Measurements from ENCODE around the gene SMIM5. TPM values are rescaled to one million over a fixed set of nuclear protein-coding genes. Genes with fewer than 3 reads are reported as not detected.

The SMIM5 gene
- total and polyA plus RNA-seq, 2 of the 13 experiments (the other 11 are each of a cell fraction or from before 2014, with no cell fraction given): not detected

DNA sequence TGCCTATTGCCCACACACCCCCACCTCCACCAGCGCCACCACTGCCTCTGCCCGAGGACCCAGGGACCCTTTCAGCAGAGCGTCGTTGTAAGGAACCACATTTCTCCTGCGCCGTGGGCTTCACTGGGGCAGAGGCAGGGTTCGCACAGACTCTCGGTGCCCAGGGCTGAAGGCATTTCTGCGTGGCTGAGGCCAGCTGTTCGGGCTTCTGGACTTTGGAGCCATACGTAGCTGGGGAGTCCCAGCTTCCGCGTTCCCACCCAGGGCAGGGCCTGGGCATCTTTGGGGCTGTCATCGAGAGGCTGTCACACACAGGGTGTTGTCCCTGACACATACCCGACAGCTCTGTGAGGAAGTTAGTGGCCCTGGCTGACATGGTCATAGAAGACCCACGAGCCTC lies 16.0 kb upstream of the SMIM5 start:
- no peak overlapping the region for H3K9ac ChIP-seq (ENCODE audit: insufficient read depth, low read depth, low read length)
- POLR2A ChIA-PET: interaction anchor here (1.1 to 1.8 kb wide), 4 partner anchors 12 to 29 kb away, joined by 3 to 6 read pairs (median 4); partner anchors contain the start of gene SMIM5

More for the DNA sequence above, 16.0 kb upstream of the SMIM5 start:
- DNase-seq (ENCODE audit: low spot score): no peak
- Histone ChIP-seq H3K27me3 (ENCODE audit: control insufficient read depth in 1 of 2, insufficient read depth in 2 of 2, low read length in 2 of 2) (no peaks in the 10 kb centered on the region), H3K79me2 (ENCODE audit: insufficient read depth, low read length) (no peaks in the 10 kb centered on the region), H4K20me1 (ENCODE audit: insufficient read depth, low read length) (no peaks in the 10 kb centered on the region), H2AFZ (ENCODE audit: low read length) (no peak overlapping the region), H3K4me3 (replicated peaks in 1 of 3; ENCODE audit: insufficient read depth in 1 of 3, low read depth in 2 of 3, low read length in 3 of 3) (no peak overlapping the region), H3K4me1 (ENCODE audit: insufficient read depth, low read length) (peaks cover 21% of the 10 kb centered on the region), H3K27ac (ENCODE audit: extremely low read length, insufficient read depth, low read length) (no peak overlapping the region), H3K36me3 (replicated peaks in 1 of 2; ENCODE audit: control insufficient read depth in 1 of 2, insufficient read depth in 2 of 2, low read length in 2 of 2) (no peaks in the 10 kb centered on the region), H3K4me2 (ENCODE audit: low read depth, low read length) (no peak overlapping the region), H3K9me3 (ENCODE audit: low read length) (no peaks in the 10 kb centered on the region)
- in situ Hi-C loops (cut with HindIII; ENCODE audit: extremely low pct_ligation_motif_present, low pct_unique_long_range_greater_than_20kb): loop anchor here (10.0 kb wide), 1 partner anchor 138 kb away; no protein-coding TSS in a partner anchor
- FAIRE-seq: no peak
- no peak for ATAC-seq
- WGBS (ENCODE audit: low lambda C conversion rate): 66% methylated on average over 16 of the region's 16 CpGs
- TF ChIP-seq ELF3 (CRISPR knock-in tag; IDR thresholded peaks at IDR 0.05) (peak; percentile 85), ELF1 (CRISPR knock-in tag; IDR thresholded peaks at IDR 0.05) (peak; percentile 68), IKZF1 (IDR thresholded peaks at IDR 0.05) (no peak), RFXAP (CRISPR knock-in tag; IDR thresholded peaks at IDR 0.05; ENCODE audit: borderline replicate concordance) (no peak), STAG1 (CRISPR knock-in tag; IDR thresholded peaks at IDR 0.05) (no peak), SRF (IDR thresholded peaks at IDR 0.05; ENCODE audit: low read depth, low read length) (no peak), HOXA3 (CRISPR knock-in tag; IDR thresholded peaks at IDR 0.05) (no peak), ZNF317 (CRISPR knock-in tag; IDR thresholded peaks at IDR 0.05) (no peak), MTF1 (CRISPR knock-in tag; IDR thresholded peaks at IDR 0.05) (no peak), YEATS4 (CRISPR knock-in tag; IDR thresholded peaks at IDR 0.05; ENCODE audit: borderline replicate concordance) (no peak), HOXA7 (CRISPR knock-in tag; IDR thresholded peaks at IDR 0.05) (no peak), TEAD3 (CRISPR knock-in tag; optimal IDR thresholded peaks at IDR 0.05; ENCODE audit: borderline replicate concordance) (peak; percentile 78), ARNT (IDR thresholded peaks at IDR 0.05) (no peak), HNRNPL (IDR thresholded peaks at IDR 0.05; ENCODE audit: low read depth, low read length) (peak; percentile 83), SAP130 (CRISPR knock-in tag; IDR thresholded peaks at IDR 0.05; ENCODE audit: low read depth) (peak; percentile 74), RNF2 (conservative IDR thresholded peaks at IDR 0.05; ENCODE audit: low read depth) (no peak), TOPORS (CRISPR knock-in tag; IDR thresholded peaks at IDR 0.05) (no peak), FOXA3 (CRISPR knock-in tag; IDR thresholded peaks at IDR 0.05) (no peak), EP300 (IDR thresholded peaks at IDR 0.05; ENCODE audit: low read depth in 2 of 2, low read length in 2 of 2) (no peak), EP300 (CRISPR knock-in tag; IDR thresholded peaks at IDR 0.05; ENCODE audit: borderline replicate concordance) (no peak), ZNF878 (CRISPR knock-in tag; IDR thresholded peaks at IDR 0.05) (no peak)
- TF ChIP-seq, protein P1, sequence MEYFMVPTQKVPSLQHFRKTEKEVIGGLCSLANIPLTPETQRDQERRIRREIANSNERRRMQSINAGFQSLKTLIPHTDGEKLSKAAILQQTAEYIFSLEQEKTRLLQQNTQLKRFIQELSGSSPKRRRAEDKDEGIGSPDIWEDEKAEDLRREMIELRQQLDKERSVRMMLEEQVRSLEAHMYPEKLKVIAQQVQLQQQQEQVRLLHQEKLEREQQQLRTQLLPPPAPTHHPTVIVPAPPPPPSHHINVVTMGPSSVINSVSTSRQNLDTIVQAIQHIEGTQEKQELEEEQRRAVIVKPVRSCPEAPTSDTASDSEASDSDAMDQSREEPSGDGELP (IDR thresholded peaks at IDR 0.05; ENCODE audit: borderline replicate concordance, low read depth): peak; percentile 81; the same call in 1 of the 2 replicates
- TF ChIP-seq, protein P2, sequence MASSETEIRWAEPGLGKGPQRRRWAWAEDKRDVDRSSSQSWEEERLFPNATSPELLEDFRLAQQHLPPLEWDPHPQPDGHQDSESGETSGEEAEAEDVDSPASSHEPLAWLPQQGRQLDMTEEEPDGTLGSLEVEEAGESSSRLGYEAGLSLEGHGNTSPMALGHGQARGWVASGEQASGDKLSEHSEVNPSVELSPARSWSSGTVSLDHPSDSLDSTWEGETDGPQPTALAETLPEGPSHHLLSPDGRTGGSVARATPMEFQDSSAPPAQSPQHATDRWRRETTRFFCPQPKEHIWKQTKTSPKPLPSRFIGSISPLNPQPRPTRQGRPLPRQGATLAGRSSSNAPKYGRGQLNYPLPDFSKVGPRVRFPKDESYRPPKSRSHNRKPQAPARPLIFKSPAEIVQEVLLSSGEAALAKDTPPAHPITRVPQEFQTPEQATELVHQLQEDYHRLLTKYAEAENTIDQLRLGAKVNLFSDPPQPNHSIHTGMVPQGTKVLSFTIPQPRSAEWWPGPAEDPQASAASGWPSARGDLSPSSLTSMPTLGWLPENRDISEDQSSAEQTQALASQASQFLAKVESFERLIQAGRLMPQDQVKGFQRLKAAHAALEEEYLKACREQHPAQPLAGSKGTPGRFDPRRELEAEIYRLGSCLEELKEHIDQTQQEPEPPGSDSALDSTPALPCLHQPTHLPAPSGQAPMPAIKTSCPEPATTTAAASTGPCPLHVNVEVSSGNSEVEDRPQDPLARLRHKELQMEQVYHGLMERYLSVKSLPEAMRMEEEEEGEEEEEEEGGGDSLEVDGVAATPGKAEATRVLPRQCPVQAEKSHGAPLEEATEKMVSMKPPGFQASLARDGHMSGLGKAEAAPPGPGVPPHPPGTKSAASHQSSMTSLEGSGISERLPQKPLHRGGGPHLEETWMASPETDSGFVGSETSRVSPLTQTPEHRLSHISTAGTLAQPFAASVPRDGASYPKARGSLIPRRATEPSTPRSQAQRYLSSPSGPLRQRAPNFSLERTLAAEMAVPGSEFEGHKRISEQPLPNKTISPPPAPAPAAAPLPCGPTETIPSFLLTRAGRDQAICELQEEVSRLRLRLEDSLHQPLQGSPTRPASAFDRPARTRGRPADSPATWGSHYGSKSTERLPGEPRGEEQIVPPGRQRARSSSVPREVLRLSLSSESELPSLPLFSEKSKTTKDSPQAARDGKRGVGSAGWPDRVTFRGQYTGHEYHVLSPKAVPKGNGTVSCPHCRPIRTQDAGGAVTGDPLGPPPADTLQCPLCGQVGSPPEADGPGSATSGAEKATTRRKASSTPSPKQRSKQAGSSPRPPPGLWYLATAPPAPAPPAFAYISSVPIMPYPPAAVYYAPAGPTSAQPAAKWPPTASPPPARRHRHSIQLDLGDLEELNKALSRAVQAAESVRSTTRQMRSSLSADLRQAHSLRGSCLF (CRISPR knock-in tag; IDR thresholded peaks at IDR 0.05; ENCODE audit: borderline replicate concordance): no peak
- BruUV-seq (replicated peaks): no TSS peak
- intact Hi-C loops (cut with micrococcal nuclease; ENCODE audit: unreplicated experiment): no loop called here
- CTCF ChIA-PET (ENCODE audit: low intra/inter-chr PET ratio, low total read pairs): no interaction called here

All from HepG2 (cell line).